ENCODE results near the gene CBLC. TPM values are rescaled to one million over a fixed set of nuclear protein-coding genes. Genes with fewer than 3 reads are reported as not detected.
A peak's percentile ranks its signal among the peaks of the same experiment; 100 is the strongest.
"Not testable (repeated sequence)": the region's sequence is repeated elsewhere in the genome, so short reads cannot be mapped to it uniquely, and the experiment has no call there.

CBLC gene
- total RNA-seq, 1 donor from 2014 or later, result 2.3 TPM

- no peaks in the 10 kb centered on the region for H3K36me3 ChIP-seq
- intact Hi-C loops (cut with DNase I), result no loop called here
- DNase-seq (no peak), ATAC-seq (peak in 1 of 2 donors; percentile 67)
- H3K4me3 ChIP-seq, result no peak overlapping the region
- no peaks in the 10 kb centered on the region for H3K9me3 ChIP-seq
- H3K27me3 ChIP-seq (ENCODE audit: low read depth), result no peaks in the 10 kb centered on the region
- no peak overlapping the region for H3K27ac ChIP-seq
- no peak for TF ChIP-seq CTCF (IDR thresholded peaks at IDR 0.05)
- H3K4me1 ChIP-seq, result peaks cover 8% of the 10 kb centered on the region
Observed at GRCh38 chr19:44824761-44825160, 47.1 kb downstream of the CBLC start.

DNA sequence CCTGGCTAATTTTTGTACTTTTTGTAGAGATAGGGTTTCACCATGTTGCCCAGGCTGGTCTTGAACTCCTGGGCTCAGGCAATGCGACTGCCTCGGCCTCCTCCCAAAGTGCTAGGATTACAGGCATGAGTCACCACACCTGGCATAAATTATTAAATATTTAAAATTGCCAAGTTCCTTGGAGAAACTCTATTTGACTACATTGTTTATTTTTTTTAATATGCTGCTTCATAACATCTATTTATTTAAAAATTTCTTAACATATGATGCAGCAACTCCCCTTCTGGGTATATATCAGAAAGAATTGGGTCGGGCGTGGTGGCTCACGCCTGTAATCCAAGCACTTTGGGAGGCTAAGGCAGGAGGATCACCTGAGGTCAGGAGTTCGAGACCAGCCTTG, 55.2 kb downstream of the CBLC start:
- H3K4me1 ChIP-seq; H3K9me3 ChIP-seq; H3K4me3 ChIP-seq; H3K36me3 ChIP-seq; intact Hi-C loops (cut with DNase I); H3K27me3 ChIP-seq (ENCODE audit: low read depth); ATAC-seq; H3K27ac ChIP-seq; DNase-seq: not testable (repeated sequence)

GRCh38 chr19:44834399-44834798, 56.7 kb downstream of the CBLC start:
- H3K9me3 ChIP-seq; H3K36me3 ChIP-seq; ATAC-seq; intact Hi-C loops (cut with DNase I); H3K27me3 ChIP-seq (ENCODE audit: low read depth); DNase-seq; H3K4me1 ChIP-seq; H3K4me3 ChIP-seq; H3K27ac ChIP-seq: not testable (repeated sequence)

DNA sequence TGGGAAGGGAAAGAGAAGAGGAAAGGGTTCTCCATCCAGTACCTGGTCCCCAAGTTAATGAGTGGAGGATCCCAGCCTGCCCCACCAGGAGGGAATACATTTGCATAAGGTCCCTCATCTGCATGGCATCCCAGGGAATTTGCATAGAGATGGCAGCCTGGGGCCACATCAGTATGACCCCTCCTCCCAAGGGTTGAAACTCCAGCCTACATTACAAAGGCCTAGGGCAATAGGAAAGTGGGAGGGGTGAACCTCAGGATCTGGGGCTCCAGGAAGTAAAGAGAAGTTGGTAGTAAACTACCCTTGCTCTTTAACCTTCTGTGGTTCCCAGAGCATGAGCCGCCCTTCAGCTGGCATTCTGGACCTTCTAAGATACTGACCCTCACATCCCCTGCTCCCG, 61.6 kb downstream of the CBLC start:
- Histone ChIP-seq H3K4me1 (peaks cover 6% of the 10 kb centered on the region), H3K36me3 (no peaks in the 10 kb centered on the region), H3K9me3 (no peaks in the 10 kb centered on the region), H3K27me3 (ENCODE audit: low read depth) (no peaks in the 10 kb centered on the region), H3K4me3 (no peak overlapping the region), H3K27ac (no peak overlapping the region)
- DNase-seq, result no peak
- intact Hi-C loops (cut with DNase I), result no loop called here
- ATAC-seq, result no peak
- TF ChIP-seq CTCF (IDR thresholded peaks at IDR 0.05), result no peak

GRCh38 chr19:44840811-44841210, 63.1 kb downstream of the CBLC start:
- no peak overlapping the region for H3K4me3 ChIP-seq

GRCh38 chr19:44841231-44841630, 63.5 kb downstream of the CBLC start:
- H3K27me3 ChIP-seq (ENCODE audit: low read depth), result no peaks in the 10 kb centered on the region
- no peaks in the 10 kb centered on the region for H3K36me3 ChIP-seq
- H3K4me1 ChIP-seq, result peaks cover 17% of the 10 kb centered on the region
- DNase-seq (peak; percentile 82), ATAC-seq (peak; percentile 4 to 5)
- intact Hi-C loops (cut with DNase I), result no loop called here
- no peak for TF ChIP-seq CTCF (IDR thresholded peaks at IDR 0.05)
- H3K4me3 ChIP-seq, result no peak overlapping the region
- H3K27ac ChIP-seq, result peak overlapping the region; percentile 46
- H3K9me3 ChIP-seq, result no peaks in the 10 kb centered on the region

More at GRCh38 chr19:44840811-44841210, 63.1 kb downstream of the CBLC start:
- H3K9me3 ChIP-seq, result no peaks in the 10 kb centered on the region
- no peak for DNase-seq
- no peaks in the 10 kb centered on the region for H3K27me3 ChIP-seq (ENCODE audit: low read depth)
- no peak for ATAC-seq
- H3K36me3 ChIP-seq, result no peaks in the 10 kb centered on the region
- peaks cover 17% of the 10 kb centered on the region for H3K4me1 ChIP-seq
- no peak for TF ChIP-seq CTCF (IDR thresholded peaks at IDR 0.05)
- intact Hi-C loops (cut with DNase I), result no loop called here
- no peak overlapping the region for H3K27ac ChIP-seq

- intact Hi-C loops (cut with DNase I), result no loop called here
- H3K27me3 ChIP-seq (ENCODE audit: low read depth), result no peaks in the 10 kb centered on the region
- no peak for TF ChIP-seq CTCF (IDR thresholded peaks at IDR 0.05)
- no peaks in the 10 kb centered on the region for H3K36me3 ChIP-seq
- no peak for ATAC-seq
- H3K27ac ChIP-seq, result peak overlapping the region; percentile 86
- H3K4me1 ChIP-seq, result peaks cover 44% of the 10 kb centered on the region
- no peaks in the 10 kb centered on the region for H3K9me3 ChIP-seq
- H3K4me3 ChIP-seq, result peak overlapping the region; percentile 85
- DNase-seq, result peak; percentile 67
Observed at GRCh38 chr19:44845286-44845611, 67.6 kb downstream of the CBLC start.
